K562 (cell line): ENCODE data around the gene CCDC185. TPM values are rescaled to one million over a fixed set of nuclear protein-coding genes. Genes with fewer than 3 reads are reported as not detected.

Source experiments
- ATAC-seq: fragments of 200-7000 bp; cut with Tn5 transposase; 3 replicates; pipeline ENCODE4 v1.9.1; 2020; ENCODE audit warnings: moderate library complexity
- Bru-seq: library from RNA; stranded (reverse); fragments of 400-500 nt; gene quantifications from one replicate; lab custom pipeline; 2021; lab: Mats Ljungman, UMichigan
- BruChase-seq, 2 experiments: library from RNA; stranded (reverse); fragments of 400-500 nt; gene quantifications; one replicate each; lab custom pipeline; 2021; lab: Mats Ljungman, UMichigan
- BruUV-seq: library from RNA; stranded (reverse); fragments of 400-500 nt; replicated peaks from 2 replicates; lab custom pipeline; 2021; lab: Mats Ljungman, UMichigan
- CTCF ChIA-PET: fragments of 300-600 bp; formaldehyde crosslinking; extraction: SDS; loops from one replicate; lab custom pipeline; 2021; ENCODE audit warnings: low intra/inter-chr PET ratio; lab: Yijun Ruan, JAX
- POLR2A ChIA-PET: fragments of 300-600, 350-650 bp; sonication (Branson Sonifier 250); formaldehyde crosslinking; extraction: SDS; loops from one replicate; lab custom pipeline; 2021; ENCODE audit warnings: antibody characterized with exemption, inconsistent platforms; lab: Yijun Ruan, JAX
- DNase-seq, 4 experiments: peaks; one replicate each; pipeline versions ENCODE4 v3.0.0 to v3.0.0-alpha.2; 2011 to 2018; ENCODE audit warnings: low spot score in 3 of 4, mixed read lengths in 3 of 4; ENCODE audit errors: extremely low read depth in 1 of 4
- FAIRE-seq: peaks from 2 replicates; lab custom pipeline; 2011; peaks lifted over from hg19 to GRCh38; lab: Jason Lieb, UNC
- H2AFZ ChIP-seq: 2 replicates; pipeline ENCODE4 v1.6.0; 2011; ENCODE audit warnings: low read depth, low read length, control low read depth, inconsistent platforms
- H3K27ac ChIP-seq: fragments of 200-600 bp; 3 replicates; pipeline ENCODE4 v1.8.0; 2011; ENCODE audit warnings: low read depth, mild to moderate bottlenecking, control low read depth, inconsistent platforms, low read length, moderate library complexity, mixed read lengths; ENCODE audit errors: extremely low read depth
- H3K27me3 ChIP-seq, 2 experiments: fragments of 300-600 bp in 1 of 2; 2 replicates in 1 of 2; 3 replicates in 1 of 2; pipeline versions ENCODE4 v1.6.0 to v1.8.0; 2011; ENCODE audit warnings: inconsistent platforms in 2 of 2, low read length in 2 of 2, mild to moderate bottlenecking in 1 of 2, mixed read lengths in 1 of 2, moderate library complexity in 1 of 2; ENCODE audit not compliant: control insufficient read depth in 2 of 2, insufficient read depth in 2 of 2
- H3K36me3 ChIP-seq: fragments of 300-600 bp; 3 replicates; pipeline ENCODE4 v1.8.0; 2011; ENCODE audit warnings: mild to moderate bottlenecking, low read length, inconsistent platforms; ENCODE audit not compliant: control insufficient read depth, insufficient read depth
- H3K4me1 ChIP-seq, 2 experiments: fragments of 200-600 bp in 1 of 2; replicated peaks in 1 of 2; 2 replicates in 1 of 2; 3 replicates in 1 of 2; pipeline versions ENCODE4 v1.5.1 to v1.8.0; 2011; ENCODE audit warnings: inconsistent platforms in 2 of 2, low read length in 2 of 2, mild to moderate bottlenecking in 1 of 2, mixed read lengths in 1 of 2, moderate library complexity in 1 of 2; ENCODE audit not compliant: control insufficient read depth in 2 of 2, insufficient read depth in 2 of 2
- H3K4me2 ChIP-seq: 2 replicates; pipeline ENCODE4 v1.6.1; 2011; ENCODE audit warnings: low read length, control low read depth, inconsistent platforms, mixed read lengths; ENCODE audit not compliant: insufficient read depth
- H3K4me3 ChIP-seq: fragments of 200-600 bp; sonication (generic), shearing (Covaris generic); 2 replicates; pipeline ENCODE4 v1.5.1; 2016; ENCODE audit warnings: control low read depth, inconsistent platforms
- H3K79me2 ChIP-seq: fragments of 200-600 bp; 3 replicates; pipeline ENCODE4 v1.8.0; 2011; ENCODE audit warnings: low read length, inconsistent platforms; ENCODE audit not compliant: control insufficient read depth, insufficient read depth
- H3K9ac ChIP-seq, 2 experiments: 2 replicates each; pipeline versions ENCODE4 v1.6.0 to v1.6.1; 2011; ENCODE audit warnings: low read depth in 2 of 2, low read length in 2 of 2, control low read depth in 1 of 2, inconsistent platforms in 1 of 2, mild to moderate bottlenecking in 1 of 2, mixed read lengths in 1 of 2; ENCODE audit not compliant: insufficient read depth in 1 of 2
- H3K9me1 ChIP-seq: one replicate; pipeline ENCODE4 v1.6.0; 2011; ENCODE audit warnings: inconsistent platforms, mild to moderate bottlenecking, low read length, moderate library complexity; ENCODE audit not compliant: control insufficient read depth, insufficient read depth
- H3K9me3 ChIP-seq: replicated peaks from 2 replicates; pipeline ENCODE4 v1.5.1; 2011; ENCODE audit warnings: low read depth, low read length, inconsistent platforms; ENCODE audit not compliant: control insufficient read depth, insufficient read depth
- H4K20me1 ChIP-seq: replicated peaks from 2 replicates; pipeline ENCODE4 v1.6.1; 2011; ENCODE audit warnings: low read length, inconsistent platforms, mixed read lengths; ENCODE audit not compliant: control insufficient read depth, insufficient read depth
- ARHGAP35 ChIP-seq: fragments of 450-650 bp; IDR thresholded peaks from 2 replicates; pipeline ENCODE4 v1.6.1; 2018; ENCODE audit not compliant: partially characterized antibody
- POU5F1 ChIP-seq: fragments of 150-350 bp; IDR thresholded peaks from 2 replicates; pipeline ENCODE4 v1.6.1; 2014; ENCODE audit warnings: borderline replicate concordance, low read length, low read depth, mild to moderate bottlenecking; ENCODE audit not compliant: partially characterized antibody
- RBM22 ChIP-seq: fragments of 200-400 bp; formaldehyde crosslinking; IDR thresholded peaks from 2 replicates; pipeline ENCODE4 v1.6.1; 2018; ENCODE audit warnings: low read length, low read depth; ENCODE audit not compliant: poor library complexity, severe bottlenecking
- TEAD4 ChIP-seq, 2 experiments: sonication (generic) in 1 of 2; formaldehyde crosslinking in 1 of 2; IDR thresholded peaks; 2 replicates each; pipeline versions ENCODE4 v1.6.1 to v1.8.0; 2012 to 2022; ENCODE audit warnings: borderline replicate concordance in 1 of 2, inconsistent platforms in 1 of 2, low read length in 1 of 2, mild to moderate bottlenecking in 1 of 2, missing genetic modification reagents in 1 of 2
- ZBTB11 ChIP-seq, 3 experiments: fragments of 200-800 bp in 1 of 3; fragments of 250-450 bp in 1 of 3; fragments of 450-650 bp in 1 of 3; sonication (Bioruptor Pico) in 1 of 3; sonication (Bioruptor generic) in 1 of 3; formaldehyde crosslinking in 1 of 3; IDR thresholded peaks; 2 replicates each; pipeline versions ENCODE4 v1.6.1 to v1.8.0; 2016 to 2022; ENCODE audit warnings: mild to moderate bottlenecking in 2 of 3, missing genetic modification characterization in 2 of 3, missing compliant biosample characterization in 1 of 3, moderate library complexity in 1 of 3
- ZNF239 ChIP-seq: fragments of 250-450 bp; sonication (Bioruptor Pico); IDR thresholded peaks from 2 replicates; pipeline ENCODE4 v1.4.0; 2020; ENCODE audit warnings: mild to moderate bottlenecking
- ZNF316 ChIP-seq: fragments of 450-650 bp; IDR thresholded peaks from 2 replicates; pipeline ENCODE4 v1.6.1; 2016
- ZNF324 ChIP-seq: fragments of 250-450 bp; sonication (Bioruptor Pico); IDR thresholded peaks from 2 replicates; pipeline ENCODE4 v1.4.0; 2020; ENCODE audit warnings: mild to moderate bottlenecking
- WGBS: fragments of 100-300 bp; shearing (Covaris generic); methylation state at CpG from one replicate; pipeline ENCODE4 v1.1.6; 2016; ENCODE audit warnings: low coverage, mixed read lengths; ENCODE audit not compliant: insufficient coverage; ENCODE audit errors: missing lambda C conversion rate; 5-methylcytosine and 5-hydroxymethylcytosine counted together
- in situ Hi-C: fragments of 300-500 bp; cut with MboI; formaldehyde crosslinking; loops from 4 replicates; pipeline ENCODE4 v1.15.0; 2018; ENCODE audit warnings: inconsistent platforms, mixed read lengths
- intact Hi-C: fragments of 100-400 bp; cut with micrococcal nuclease; formaldehyde crosslinking; loops from 2 replicates; pipeline ENCODE4 v1.14.2; 2022
- long read RNA-seq, 3 experiments: library from polyadenylated mRNA in 2 of 3; library from RNA in 1 of 3; unstranded in 2 of 3; stranded (forward) in 1 of 3; transcript quantifications; one replicate each; pipeline ENCODE4 v2.0.0, GENCODE V29; 2019 to 2022
- polyA minus RNA-seq, 3 experiments: library from RNA; depleted of rRNA, polyadenylated mRNA; stranded (reverse); fragments of >200 nt; gene quantifications; 2 replicates each; pipeline ENCODE4 v1.2.3, GENCODE V29; 2011
- polyA plus RNA-seq, 8 experiments: library from polyadenylated mRNA; depleted of rRNA in 4 of 8; stranded (reverse) in 5 of 8; unstranded in 3 of 8; fragments of >200 nt; fragmentation: Nextera tagmentation in 2 of 8; fragmentation: Illumina TruSeq in 1 of 8; extraction: Ambion mirVana in 2 of 8; extraction: Trizol in 1 of 8; gene quantifications; 2 replicates each; pipeline versions ENCODE4 v1.2.1 to v1.2.3, GENCODE V29; 2011 to 2014; ENCODE audit warnings: inconsistent platforms in 1 of 8, missing spikeins in 1 of 8
- total RNA-seq, 7 experiments: library from RNA; depleted of rRNA in 6 of 7; stranded (reverse); fragments of >200 nt in 6 of 7; fragmentation: Illumina TruSeq in 2 of 7; extraction: Trizol in 2 of 7; gene quantifications; 2 replicates each; pipeline versions ENCODE4 v1.2.1 to v1.2.3, GENCODE V29; 2011 to 2021; ENCODE audit warnings: low replicate concordance in 1 of 7
- TF ChIP-seq, protein P1 (sequence below), 2 experiments: fragments of 250-450 bp in 1 of 2; fragments of 450-650 bp in 1 of 2; sonication (Bioruptor Pico) in 1 of 2; IDR thresholded peaks; 2 replicates each; pipeline versions ENCODE4 v1.6.1 to v1.8.0; 2016 to 2021; ENCODE audit warnings: mild to moderate bottlenecking in 2 of 2, moderate library complexity in 2 of 2, missing compliant biosample characterization in 1 of 2, missing genetic modification characterization in 1 of 2
- TF ChIP-seq, protein P2 (sequence below): fragments of 200-800 bp; sonication (Bioruptor generic); IDR thresholded peaks from 2 replicates; pipeline ENCODE4 v1.6.1; 2017; ENCODE audit warnings: missing genetic modification characterization, missing compliant biosample characterization

Gene CCDC185
- total RNA-seq (2011; cell fraction: chromatin; rRNA removed; ENCODE audit: low replicate concordance), result not detected in 2 replicates
- not detected in 2 replicates for total RNA-seq (2011; cell fraction: nucleolus; rRNA removed)
- not detected in 2 replicates for total RNA-seq (2011; cell fraction: nucleoplasm; rRNA removed)
- not detected in 2 replicates for total RNA-seq (2014; rRNA removed)
- total RNA-seq (2014; rRNA removed; fragmentation: Illumina TruSeq; extraction: Trizol), result not detected in 2 replicates
- not detected in 2 replicates for total RNA-seq (2015; rRNA removed; fragmentation: Illumina TruSeq; extraction: Trizol)
- not detected in 2 replicates for total RNA-seq (2021)
- polyA plus RNA-seq (2011; rRNA removed), result not detected in 2 replicates
- not detected in 2 replicates for polyA plus RNA-seq (2011; cell fraction: cytosol; rRNA removed)
- polyA plus RNA-seq (2011; cell fraction: nucleus; rRNA removed), result not detected in 2 replicates
- polyA plus RNA-seq (2012), result not detected in 2 replicates
- polyA plus RNA-seq (2014; fragmentation: Illumina TruSeq; extraction: Trizol), result not detected in 2 replicates
- polyA plus RNA-seq (2014; fragmentation: Nextera tagmentation; extraction: Ambion mirVana), result not detected
- polyA plus RNA-seq (2014; rRNA removed), result not detected in 2 replicates
- not detected in 2 replicates for polyA minus RNA-seq (2011; rRNA and poly(A)+ RNA removed)
- polyA minus RNA-seq (2011; cell fraction: cytosol; rRNA and poly(A)+ RNA removed), result not detected in 2 replicates
- polyA minus RNA-seq (2011; cell fraction: nucleus; rRNA and poly(A)+ RNA removed), result not detected in 2 replicates
- not detected for Bru-seq, nascent RNA
- BruChase-seq, experiment 1, labeled RNA remaining after a 2-hour chase, result not detected
- BruChase-seq, experiment 2, labeled RNA remaining after a 6-hour chase, result not detected
- long read RNA-seq, experiment 1, result 0 reads
- long read RNA-seq, experiment 2, result 0 reads
- long read RNA-seq, experiment 3, result 0 reads

- no peak within 1 kb of the TSS for H3K9ac ChIP-seq
- FAIRE-seq, result no peak
- no peak for DNase-seq
- no peaks in the 10 kb centered on the region for H3K9me3 ChIP-seq
- H3K27ac ChIP-seq, result no peak within 1 kb of the TSS
- POLR2A ChIA-PET, result no interaction called here
- H3K79me2 ChIP-seq, result no peaks in the 10 kb centered on the region
- H2AFZ ChIP-seq, result no peak within 1 kb of the TSS
- H3K4me2 ChIP-seq, result no peak within 1 kb of the TSS
- peaks cover 23 to 30% of the 10 kb centered on the region in 2 experiments; a peak in 4 of 5 replicates for H3K27me3 ChIP-seq
- no peak within 1 kb of the TSS for H3K4me3 ChIP-seq
- H3K4me1 ChIP-seq, result peaks cover 0 to 14% of the 10 kb centered on the region in 2 experiments; a peak in 2 of 5 replicates
- intact Hi-C loops, result no loop called here
- no TSS peak for BruUV-seq
- CTCF ChIA-PET, result no interaction called here
- 12% methylated on average over 63 of the region's 73 CpGs for WGBS
- ATAC-seq, result no peak; the same call in 1 of the 3 replicates
- in situ Hi-C loops, result no loop called here
- no peaks in the 10 kb centered on the region for H3K36me3 ChIP-seq
- no peaks in the 10 kb centered on the region for H3K9me1 ChIP-seq
- no peaks in the 10 kb centered on the region for H4K20me1 ChIP-seq
- TF ChIP-seq, protein P1, sequence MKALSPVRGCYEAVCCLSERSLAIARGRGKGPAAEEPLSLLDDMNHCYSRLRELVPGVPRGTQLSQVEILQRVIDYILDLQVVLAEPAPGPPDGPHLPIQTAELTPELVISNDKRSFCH (CRISPR knock-in tag; IDR thresholded peaks at IDR 0.05), result no peak
- TF ChIP-seq, protein P1 (tag; IDR thresholded peaks at IDR 0.05), result no peak
- no peak for TF ChIP-seq RBM22
- TF ChIP-seq, protein P2, sequence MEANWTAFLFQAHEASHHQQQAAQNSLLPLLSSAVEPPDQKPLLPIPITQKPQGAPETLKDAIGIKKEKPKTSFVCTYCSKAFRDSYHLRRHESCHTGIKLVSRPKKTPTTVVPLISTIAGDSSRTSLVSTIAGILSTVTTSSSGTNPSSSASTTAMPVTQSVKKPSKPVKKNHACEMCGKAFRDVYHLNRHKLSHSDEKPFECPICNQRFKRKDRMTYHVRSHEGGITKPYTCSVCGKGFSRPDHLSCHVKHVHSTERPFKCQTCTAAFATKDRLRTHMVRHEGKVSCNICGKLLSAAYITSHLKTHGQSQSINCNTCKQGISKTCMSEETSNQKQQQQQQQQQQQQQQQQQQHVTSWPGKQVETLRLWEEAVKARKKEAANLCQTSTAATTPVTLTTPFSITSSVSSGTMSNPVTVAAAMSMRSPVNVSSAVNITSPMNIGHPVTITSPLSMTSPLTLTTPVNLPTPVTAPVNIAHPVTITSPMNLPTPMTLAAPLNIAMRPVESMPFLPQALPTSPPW (CRISPR knock-in tag), result no peak
- TF ChIP-seq ZNF324 (CRISPR knock-in tag), result no peak
- TF ChIP-seq ARHGAP35, result no peak
- no peak for TF ChIP-seq ZBTB11 (CRISPR knock-in tag; IDR thresholded peaks at IDR 0.05)
- TF ChIP-seq TEAD4 (IDR thresholded peaks at IDR 0.05; ENCODE audit: low read length), result no peak
- no peak for TF ChIP-seq TEAD4 (CRISPR knock-in tag; IDR thresholded peaks at IDR 0.05; ENCODE audit: borderline replicate concordance)
- TF ChIP-seq ZNF239 (CRISPR knock-in tag), result no peak
- TF ChIP-seq ZNF316, result no peak
- TF ChIP-seq POU5F1, result no peak
Observed at GRCh38 chr1:223393275-223394214, at the start of gene CCDC185. Gene CCDC185, plus strand, starts transcription at chr1:223393415. Its CDS starts 61 bp downstream, at chr1:223393476.
